Measurements from ENCODE around the gene GJC1.

GRCh38 chr17:44769230-44769629 is 60.9 kb downstream of the GJC1 start:
- TF ChIP-seq, protein P1, sequence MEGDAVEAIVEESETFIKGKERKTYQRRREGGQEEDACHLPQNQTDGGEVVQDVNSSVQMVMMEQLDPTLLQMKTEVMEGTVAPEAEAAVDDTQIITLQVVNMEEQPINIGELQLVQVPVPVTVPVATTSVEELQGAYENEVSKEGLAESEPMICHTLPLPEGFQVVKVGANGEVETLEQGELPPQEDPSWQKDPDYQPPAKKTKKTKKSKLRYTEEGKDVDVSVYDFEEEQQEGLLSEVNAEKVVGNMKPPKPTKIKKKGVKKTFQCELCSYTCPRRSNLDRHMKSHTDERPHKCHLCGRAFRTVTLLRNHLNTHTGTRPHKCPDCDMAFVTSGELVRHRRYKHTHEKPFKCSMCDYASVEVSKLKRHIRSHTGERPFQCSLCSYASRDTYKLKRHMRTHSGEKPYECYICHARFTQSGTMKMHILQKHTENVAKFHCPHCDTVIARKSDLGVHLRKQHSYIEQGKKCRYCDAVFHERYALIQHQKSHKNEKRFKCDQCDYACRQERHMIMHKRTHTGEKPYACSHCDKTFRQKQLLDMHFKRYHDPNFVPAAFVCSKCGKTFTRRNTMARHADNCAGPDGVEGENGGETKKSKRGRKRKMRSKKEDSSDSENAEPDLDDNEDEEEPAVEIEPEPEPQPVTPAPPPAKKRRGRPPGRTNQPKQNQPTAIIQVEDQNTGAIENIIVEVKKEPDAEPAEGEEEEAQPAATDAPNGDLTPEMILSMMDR (IDR thresholded peaks at IDR 0.05) = no peak
- no peak for TF ChIP-seq POLR2A (IDR thresholded peaks at IDR 0.05)

Measured in esophagus squamous epithelium (tissue), 4 donors.